Tibial nerve (tissue), 4 donors: ENCODE measurements around the gene IER3. TPM values are rescaled to one million over a fixed set of nuclear protein-coding genes. Genes with fewer than 3 reads are reported as not detected.

Experiments
- DNase-seq, 2 donors: peaks; one replicate each; pipeline ENCODE4 v3.0.0-alpha.2; 2019; ENCODE audit warnings: low spot score in 2 of 2
- H3K27ac ChIP-seq, 4 donors: fragments of 200-600 bp; sonication (generic) in 3 of 4; one replicate each; pipeline ENCODE4 v1.5.1; 2017 to 2019; ENCODE audit warnings: mild to moderate bottlenecking in 1 of 4
- H3K27me3 ChIP-seq, 2 donors: fragments of 200-600 bp; sonication (generic) in 1 of 2; one replicate each; pipeline versions ENCODE4 v1.5.1 to v1.6.0; 2017 to 2019
- H3K36me3 ChIP-seq, 3 donors: fragments of 200-600 bp; sonication (generic); one replicate each; pipeline ENCODE4 v1.5.1; 2018 to 2019
- H3K4me1 ChIP-seq, 4 donors: fragments of 200-600 bp; sonication (generic) in 3 of 4; one replicate each; pipeline ENCODE4 v1.5.1; 2017 to 2019
- H3K4me3 ChIP-seq, 4 donors: fragments of 200-600 bp; sonication (generic) in 3 of 4; one replicate each; pipeline ENCODE4 v1.5.1; 2017 to 2019; ENCODE audit warnings: mild to moderate bottlenecking in 1 of 4, moderate library complexity in 1 of 4
- H3K9me3 ChIP-seq, 4 donors: fragments of 200-600 bp; sonication (generic) in 3 of 4; one replicate each; pipeline ENCODE4 v1.5.1; 2017 to 2019
- CTCF ChIP-seq, 5 experiments: fragments of 200-600 bp in 3 of 5; fragments of 450-650 bp in 2 of 5; sonication (generic) in 3 of 5; IDR thresholded peaks; one replicate each; pipeline ENCODE4 v1.5.1; 2016 to 2019; ENCODE audit warnings: antibody characterized with exemption in 5 of 5, mild to moderate bottlenecking in 3 of 5, moderate library complexity in 2 of 5
- EP300 ChIP-seq, 2 donors: sonication (generic); formaldehyde crosslinking; IDR thresholded peaks; one replicate each; pipeline ENCODE4 v1.6.1; 2017; ENCODE audit warnings: antibody characterized with exemption in 2 of 2, mild to moderate bottlenecking in 1 of 2
- POLR2A ChIP-seq, 2 donors: fragments of 450-650 bp; IDR thresholded peaks; one replicate each; pipeline ENCODE4 v1.6.1; 2017; ENCODE audit warnings: antibody characterized with exemption in 2 of 2, mild to moderate bottlenecking in 2 of 2, moderate library complexity in 2 of 2
- WGBS, 2 donors: methylation state at CpG; one replicate each; pipeline ENCODE4 v1.1.5; 2018; 5-methylcytosine and 5-hydroxymethylcytosine counted together
- total RNA-seq, 4 donors: library from RNA; depleted of rRNA; stranded (reverse); fragments of >200 nt; gene quantifications; one replicate each; pipeline ENCODE4 v1.1.0, GENCODE V29; 2016

The IER3 gene
- total RNA-seq, 4 donors from 2014 or later = 4.5 to 15.3 (median 8.0) TPM

DNA sequence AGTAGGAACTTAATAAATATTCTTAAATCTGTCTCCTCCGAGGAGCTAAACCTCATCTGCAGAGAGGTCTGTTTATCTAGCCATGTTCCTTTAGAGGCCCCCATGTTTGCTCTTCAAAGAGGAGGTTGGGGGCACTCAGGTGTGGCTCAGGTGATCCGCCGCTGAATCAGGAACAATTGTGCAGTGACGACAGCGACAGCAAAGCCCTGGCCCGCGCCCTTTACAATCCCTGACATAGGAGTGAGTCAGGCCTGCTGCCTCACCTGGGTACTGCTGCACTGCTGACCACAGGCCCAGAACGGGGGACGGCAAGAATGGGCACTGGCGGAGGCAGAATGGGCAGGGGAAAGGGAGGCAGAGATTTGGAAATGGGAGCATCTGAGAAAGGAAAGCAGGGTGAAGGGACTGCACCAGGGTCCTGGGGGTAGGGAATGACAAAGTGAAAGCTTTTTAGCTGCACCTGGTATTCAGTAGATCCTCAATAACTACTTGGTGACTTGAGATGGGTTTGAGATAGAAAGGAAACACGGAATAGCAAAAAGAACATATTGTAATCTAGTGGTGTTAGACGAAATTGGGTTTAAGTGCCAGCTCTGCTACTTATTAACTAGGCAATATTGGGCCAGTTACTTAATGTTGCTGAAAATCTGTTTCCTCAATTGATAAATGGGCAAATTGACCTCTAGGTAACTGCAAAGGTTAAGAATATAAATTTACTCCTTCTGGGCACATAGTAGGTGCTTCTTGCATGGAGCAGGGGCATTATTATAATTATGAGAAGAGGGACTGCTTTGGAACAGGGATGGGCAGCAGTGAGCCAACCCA is 5.4 kb upstream of the IER3 start:
- WGBS, 2 donors = 86 to 88% methylated on average over 11 to 12 of the region's 12 CpGs
- H3K27me3 ChIP-seq = no peaks in the 10 kb centered on the region
- H3K27ac ChIP-seq = peak overlapping the region in 1 of 4 donors; percentile 36
- peaks cover 0 to 51% (median 21%) of the 10 kb centered on the region in 4 donors for H3K4me1 ChIP-seq
- H3K9me3 ChIP-seq = no peaks in the 10 kb centered on the region
- no peaks in the 10 kb centered on the region for H3K36me3 ChIP-seq
- no peak for DNase-seq
- no peak overlapping the region for H3K4me3 ChIP-seq
- no peak for TF ChIP-seq POLR2A (IDR thresholded peaks at IDR 0.05)

DNA sequence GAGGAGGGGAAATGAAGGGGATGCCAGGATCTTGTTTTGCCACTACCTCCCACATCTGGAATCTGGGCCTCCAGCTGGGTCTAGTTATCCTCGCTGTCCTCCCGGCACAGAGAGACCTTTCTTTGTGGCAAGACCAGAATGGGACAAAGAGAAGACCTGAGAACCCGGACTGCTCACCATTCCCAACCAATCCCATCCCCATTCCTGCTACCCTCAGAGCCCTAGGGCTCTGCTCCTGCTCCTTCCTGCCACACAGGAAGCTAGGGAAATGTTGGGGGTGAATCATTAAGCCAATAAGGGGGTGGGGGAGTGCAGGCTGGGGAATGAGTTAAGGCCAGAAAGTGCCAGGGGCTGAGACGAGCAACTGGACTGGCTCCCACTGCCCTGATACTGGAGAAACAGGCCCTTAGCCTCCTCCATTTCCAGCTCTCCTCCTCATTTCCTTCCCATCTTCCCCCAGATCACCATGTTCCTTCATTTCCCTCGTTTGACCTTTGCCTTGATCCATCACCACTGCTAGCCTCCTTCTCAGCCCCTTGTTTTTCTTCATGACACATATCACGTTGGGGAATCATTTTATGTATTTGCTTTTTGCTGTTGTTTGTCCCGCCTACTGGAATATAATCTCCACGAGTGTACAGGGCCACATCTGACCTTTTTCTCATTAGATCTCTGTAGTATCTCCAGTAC is 4.6 kb upstream of the IER3 start:
- no peaks in the 10 kb centered on the region for H3K36me3 ChIP-seq
- WGBS, 2 donors = 49 to 55% methylated on average over 8 of the region's 8 CpGs
- DNase-seq = no peak
- H3K27ac ChIP-seq = peak overlapping the region in 3 of 4 donors; percentile 20 to 36 (median 26)
- H3K9me3 ChIP-seq = no peaks in the 10 kb centered on the region
- no peak for TF ChIP-seq CTCF (IDR thresholded peaks at IDR 0.05)
- no peak for TF ChIP-seq POLR2A (IDR thresholded peaks at IDR 0.05)
- TF ChIP-seq EP300 (IDR thresholded peaks at IDR 0.05) = no peak
- no peak overlapping the region for H3K4me3 ChIP-seq
- H3K4me1 ChIP-seq = peaks cover 0 to 59% (median 22%) of the 10 kb centered on the region in 4 donors
- no peaks in the 10 kb centered on the region for H3K27me3 ChIP-seq

DNA sequence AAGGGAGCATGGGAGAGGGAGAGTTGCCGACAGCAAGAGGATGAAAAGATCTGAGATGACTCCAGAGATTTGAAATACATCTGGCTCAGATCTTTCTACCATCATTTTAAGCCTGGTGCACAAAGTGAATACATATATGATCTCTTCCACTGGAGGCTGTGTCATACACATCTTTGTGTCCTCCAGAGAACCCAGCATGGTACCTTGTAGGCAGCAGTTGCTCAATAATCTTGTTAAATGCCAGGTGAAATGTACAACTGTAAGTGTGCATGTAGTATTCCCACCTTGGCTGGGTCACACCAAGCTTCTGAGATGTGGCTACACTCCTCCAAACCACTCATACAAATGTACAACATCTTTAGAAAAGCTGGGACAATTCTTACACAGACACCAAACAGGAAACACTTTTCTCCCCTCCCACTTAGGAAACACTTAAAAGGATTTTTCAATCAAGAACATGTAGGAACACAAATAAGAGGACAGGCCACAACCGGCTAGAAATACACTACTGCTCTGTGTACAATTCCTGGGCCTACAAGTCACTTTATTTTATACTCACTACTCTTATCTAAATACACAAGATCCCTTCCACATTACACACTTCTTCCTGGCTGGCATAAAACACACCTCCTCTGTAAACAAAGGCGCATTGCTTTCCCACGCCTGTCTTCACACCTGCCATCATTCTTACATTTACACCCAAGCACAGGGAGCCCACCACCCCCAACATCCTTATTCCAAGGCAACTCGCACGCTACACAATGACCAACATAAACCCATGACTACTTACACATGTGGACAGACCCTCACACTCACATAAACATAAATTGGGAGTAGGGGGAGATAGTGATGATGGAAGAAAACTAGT is 3.8 kb upstream of the IER3 start:
- WGBS, 2 donors = 74 to 76% methylated on average over 6 of the region's 6 CpGs
- no peaks in the 10 kb centered on the region for H3K36me3 ChIP-seq
- TF ChIP-seq EP300 (IDR thresholded peaks at IDR 0.05) (no peak), POLR2A (IDR thresholded peaks at IDR 0.05) (no peak), CTCF (IDR thresholded peaks at IDR 0.05) (no peak)
- H3K4me1 ChIP-seq = peaks cover 0 to 64% (median 24%) of the 10 kb centered on the region in 4 donors
- no peak overlapping the region for H3K4me3 ChIP-seq
- no peak for DNase-seq
- no peaks in the 10 kb centered on the region for H3K9me3 ChIP-seq
- no peaks in the 10 kb centered on the region for H3K27me3 ChIP-seq
- peak overlapping the region in 2 of 4 donors; percentile 20 to 52 for H3K27ac ChIP-seq

DNA sequence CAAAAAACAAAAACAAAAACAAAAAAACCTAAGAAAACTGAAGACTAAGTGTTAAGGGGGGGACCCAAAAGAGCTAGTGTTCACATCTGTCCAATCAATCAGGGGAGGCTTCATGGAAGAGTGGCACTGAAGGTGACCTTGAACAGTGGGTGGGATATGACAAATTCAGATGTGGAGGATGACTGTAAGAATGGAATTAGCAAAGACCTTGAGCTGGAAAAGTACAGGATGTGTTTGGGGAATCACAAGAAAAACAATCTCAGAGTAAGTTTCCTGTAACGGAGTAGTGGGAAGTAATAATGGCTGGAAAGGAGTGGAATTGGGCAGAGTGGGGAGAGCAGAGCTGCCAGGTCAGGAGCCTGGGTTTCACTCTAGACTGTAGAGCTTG is 2.9 kb upstream of the IER3 start:
- WGBS, 2 donors = 73 to 75% methylated on average over 1 of the region's 1 CpG

More for the DNA sequence above, 2.9 kb upstream of the IER3 start:
- H3K4me3 ChIP-seq = no peak overlapping the region
- H3K27me3 ChIP-seq = no peaks in the 10 kb centered on the region
- peak overlapping the region in 1 of 4 donors; percentile 52 for H3K27ac ChIP-seq
- H3K4me1 ChIP-seq = peaks cover 0 to 59% (median 21%) of the 10 kb centered on the region in 4 donors
- DNase-seq = no peak
- TF ChIP-seq POLR2A (IDR thresholded peaks at IDR 0.05) = no peak
- TF ChIP-seq EP300 (IDR thresholded peaks at IDR 0.05) = no peak
- TF ChIP-seq CTCF (IDR thresholded peaks at IDR 0.05) = no peak
- H3K36me3 ChIP-seq = no peaks in the 10 kb centered on the region
- H3K9me3 ChIP-seq = no peaks in the 10 kb centered on the region
